HCT116 (cell line): ENCODE data around the gene DNM2. TPM values are rescaled to one million over a fixed set of nuclear protein-coding genes. Genes with fewer than 3 reads are reported as not detected.
A peak's percentile ranks its signal among the peaks of the same experiment; 100 is the strongest.

Experiments
- ATAC-seq: fragments of 200-7000 bp; cut with Tn5 transposase; 2 replicates; pipeline ENCODE4 v1.9.1; 2020; ENCODE audit warnings: mild to moderate bottlenecking, moderate library complexity
- BruUV-seq: library from RNA; stranded (reverse); fragments of 400-500 nt; replicated peaks from 2 replicates; lab custom pipeline; 2021; lab: Mats Ljungman, UMichigan
- CTCF ChIA-PET: fragments of 300-600 bp; sonication (Branson Sonifier 250); formaldehyde crosslinking; loops from one replicate; lab custom pipeline; 2021; ENCODE audit warnings: antibody characterized with exemption; lab: Charles Lee
- POLR2A ChIA-PET: fragments of 300-600, 350-600 bp; sonication (Branson Sonifier 250); formaldehyde crosslinking; loops from one replicate; lab custom pipeline; 2021; ENCODE audit warnings: antibody characterized with exemption; lab: Charles Lee
- RAD21 ChIA-PET, 2 experiments: fragments of 300-600 bp; sonication (Branson Sonifier 250); formaldehyde crosslinking; loops; one replicate each; lab custom pipeline; 2023; ENCODE audit warnings: low total read pairs in 2 of 2; ENCODE audit not compliant: uncharacterized antibody in 2 of 2, unreplicated experiment in 2 of 2, low non-redundant PET in 1 of 2; lab: Charles Lee
- DNase-seq: peaks from one replicate; pipeline ENCODE4 v3.0.0-alpha.2; 2010; ENCODE audit warnings: low read depth, low spot score
- H2AFZ ChIP-seq: fragments of 200-600 bp; shearing (Covaris generic), sonication (generic); 2 replicates; pipeline ENCODE4 v1.6.1; 2017; ENCODE audit warnings: low read depth, mixed run types, mixed read lengths, antibody characterized with exemption, low read length; ENCODE audit not compliant: poor library complexity, severe bottlenecking
- H3K27ac ChIP-seq: 2 replicates; pipeline ENCODE4 v1.5.1; 2012; ENCODE audit warnings: low read depth, low read length
- H3K27me3 ChIP-seq: fragments of 200-600 bp; sonication (generic); 2 replicates; pipeline ENCODE4 v1.6.1; 2016; ENCODE audit warnings: mixed run types, low read length, mixed read lengths; ENCODE audit not compliant: insufficient read depth
- H3K36me3 ChIP-seq, 2 experiments: fragments of 200-500 bp in 1 of 2; fragments of 200-600 bp in 1 of 2; sonication (Bioruptor generic) in 1 of 2; sonication (generic) in 1 of 2; 2 replicates each; pipeline versions ENCODE4 v1.5.1 to v1.6.1; 2014 to 2016; ENCODE audit warnings: low read length in 2 of 2, inconsistent platforms in 1 of 2, mixed read lengths in 1 of 2, mixed run types in 1 of 2; ENCODE audit not compliant: insufficient read depth in 2 of 2, control insufficient read depth in 1 of 2
- H3K4me1 ChIP-seq, 2 experiments: fragments of 200-600 bp in 1 of 2; sonication (generic) in 1 of 2; 2 replicates each; pipeline versions ENCODE4 v1.5.1 to v1.6.1; 2012 to 2017; ENCODE audit warnings: low read length in 2 of 2, inconsistent platforms in 1 of 2, mild to moderate bottlenecking in 1 of 2, mixed read lengths in 1 of 2, mixed run types in 1 of 2, moderate library complexity in 1 of 2; ENCODE audit not compliant: insufficient read depth in 2 of 2, control insufficient read depth in 1 of 2
- H3K4me2 ChIP-seq: fragments of 200-600 bp; sonication (generic); 2 replicates; pipeline ENCODE4 v1.6.1; 2017; ENCODE audit warnings: mixed run types, low read length, mixed read lengths
- H3K4me3 ChIP-seq, 2 experiments: fragments of 200-600 bp in 1 of 2; sonication (generic) in 1 of 2; replicated peaks in 1 of 2; 2 replicates each; pipeline ENCODE4 v1.5.1; 2011 to 2016; ENCODE audit warnings: low read length in 2 of 2, control low read depth in 1 of 2, low read depth in 1 of 2, mild to moderate bottlenecking in 1 of 2, mixed read lengths in 1 of 2, mixed run types in 1 of 2
- H3K79me2 ChIP-seq: fragments of 200-600 bp; sonication (generic); 2 replicates; pipeline ENCODE4 v1.6.1; 2017; ENCODE audit warnings: mild to moderate bottlenecking, mixed run types, low read length, moderate library complexity, mixed read lengths; ENCODE audit not compliant: insufficient read depth
- H3K9ac ChIP-seq: fragments of 200-600 bp; sonication (generic); 2 replicates; pipeline ENCODE4 v1.6.1; 2016; ENCODE audit warnings: low read length, mixed read lengths
- H3K9me2 ChIP-seq: fragments of 200-600 bp; sonication (generic), shearing (Covaris generic); 2 replicates; pipeline ENCODE4 v1.6.1; 2017; ENCODE audit warnings: mixed run types, mild to moderate bottlenecking, moderate library complexity; ENCODE audit not compliant: insufficient read depth
- H3K9me3 ChIP-seq, 2 experiments: fragments of 200-500 bp in 1 of 2; fragments of 200-600 bp in 1 of 2; sonication (Bioruptor generic) in 1 of 2; sonication (generic) in 1 of 2; 2 replicates each; pipeline ENCODE4 v1.6.1; 2014 to 2017; ENCODE audit warnings: low read length in 2 of 2, mixed read lengths in 2 of 2, inconsistent platforms in 1 of 2, low read depth in 1 of 2, mild to moderate bottlenecking in 1 of 2, mixed run types in 1 of 2, moderate library complexity in 1 of 2; ENCODE audit not compliant: control insufficient read depth in 1 of 2, insufficient read depth in 1 of 2
- H4K20me1 ChIP-seq: fragments of 200-600 bp; sonication (generic), shearing (Covaris generic); 2 replicates; pipeline ENCODE4 v1.6.1; 2017; ENCODE audit warnings: mixed run types, mild to moderate bottlenecking, moderate library complexity; ENCODE audit not compliant: insufficient read depth
- ATF3 ChIP-seq: IDR thresholded peaks from 2 replicates; pipeline ENCODE4 v1.6.1; 2012
- CBX3 ChIP-seq: IDR thresholded peaks from 2 replicates; pipeline ENCODE4 v1.6.1; 2012; ENCODE audit warnings: low read depth
- CEBPB ChIP-seq: IDR thresholded peaks from 2 replicates; pipeline ENCODE4 v1.6.1; 2012; ENCODE audit warnings: low read depth
- CTCF ChIP-seq, 3 experiments: fragments of 200-600 bp in 1 of 3; sonication (generic) in 1 of 3; IDR thresholded peaks in 2 of 3; conservative IDR thresholded peaks in 1 of 3; 2 replicates each; pipeline ENCODE4 v1.5.1; 2012 to 2017; ENCODE audit warnings: low read depth in 2 of 3, low read length in 2 of 3, antibody characterized with exemption in 1 of 3, borderline replicate concordance in 1 of 3, control low read depth in 1 of 3, mild to moderate bottlenecking in 1 of 3, mixed read lengths in 1 of 3, mixed run types in 1 of 3, moderate library complexity in 1 of 3; ENCODE audit not compliant: insufficient read depth in 1 of 3
- EGR1 ChIP-seq: IDR thresholded peaks from 2 replicates; pipeline ENCODE4 v1.6.1; 2012; ENCODE audit warnings: low read depth
- ELF1 ChIP-seq: IDR thresholded peaks from 2 replicates; pipeline ENCODE4 v1.6.1; 2012; ENCODE audit warnings: low read depth, borderline replicate concordance
- EZH2 ChIP-seq: fragments of 200-600 bp; sonication (generic); IDR thresholded peaks from 2 replicates; pipeline ENCODE4 v1.6.1; 2017; ENCODE audit warnings: antibody characterized with exemption, mixed run types
- EZH2phosphoT487 ChIP-seq: fragments of 200-600 bp; IDR thresholded peaks from 2 replicates; pipeline ENCODE4 v1.6.1; 2018; ENCODE audit warnings: antibody characterized with exemption, borderline replicate concordance
- FOSL1 ChIP-seq: IDR thresholded peaks from 2 replicates; pipeline ENCODE4 v1.6.1; 2012; ENCODE audit warnings: low read depth
- JUND ChIP-seq: IDR thresholded peaks from 2 replicates; pipeline ENCODE4 v1.6.1; 2012
- MAX ChIP-seq: IDR thresholded peaks from 2 replicates; pipeline ENCODE4 v1.6.1; 2012
- POLR2A ChIP-seq: IDR thresholded peaks from 2 replicates; pipeline ENCODE4 v1.7.0; 2011; ENCODE audit warnings: borderline replicate concordance; ENCODE audit not compliant: insufficient read depth, insufficient read length; ENCODE audit errors: extremely low read depth
- RAD21 ChIP-seq: IDR thresholded peaks from 2 replicates; pipeline ENCODE4 v1.6.1; 2012; ENCODE audit warnings: low read depth, mild to moderate bottlenecking
- REST ChIP-seq: IDR thresholded peaks from 2 replicates; pipeline ENCODE4 v1.6.1; 2012; ENCODE audit warnings: low read depth
- SP1 ChIP-seq: IDR thresholded peaks from 2 replicates; pipeline ENCODE4 v1.6.1; 2012; ENCODE audit warnings: low read depth
- SRF ChIP-seq: IDR thresholded peaks from 2 replicates; pipeline ENCODE4 v1.6.1; 2012; ENCODE audit warnings: low read depth
- TCF7L2 ChIP-seq: IDR thresholded peaks from 2 replicates; pipeline ENCODE4 v1.7.0; 2011; ENCODE audit warnings: borderline replicate concordance, inconsistent platforms; ENCODE audit not compliant: insufficient read depth, insufficient read length; ENCODE audit errors: extremely low read depth
- YY1 ChIP-seq: IDR thresholded peaks from 2 replicates; pipeline ENCODE4 v1.6.1; 2011; ENCODE audit warnings: low read length, low read depth, moderate library complexity, mild to moderate bottlenecking; ENCODE audit not compliant: insufficient replicate concordance; ENCODE audit errors: extremely low read depth
- ZBTB33 ChIP-seq: IDR thresholded peaks from 2 replicates; pipeline ENCODE4 v1.6.1; 2011; ENCODE audit warnings: mild to moderate bottlenecking, low read length, moderate library complexity; ENCODE audit not compliant: insufficient replicate concordance; ENCODE audit errors: extremely low read depth
- ZFX ChIP-seq: fragments of 450-650 bp; IDR thresholded peaks from 2 replicates; pipeline ENCODE4 v1.6.1; 2017
- ZNF274 ChIP-seq: fragments of 200-500 bp; sonication (Bioruptor generic); IDR thresholded peaks from 2 replicates; pipeline ENCODE4 v1.6.1; 2014; ENCODE audit warnings: mild to moderate bottlenecking, low read depth, low read length, inconsistent platforms
- intact Hi-C: fragments of 100-400 bp; cut with micrococcal nuclease; formaldehyde crosslinking; loops from 2 replicates; pipeline ENCODE4 v1.10.0; 2022
- total RNA-seq: library from RNA; stranded (reverse); gene quantifications from one replicate; pipeline ENCODE4 v1.2.1, GENCODE V29; 2021; ENCODE audit not compliant: unreplicated experiment

Gene DNM2
- total RNA-seq, 1 experiment from 2014 or later = 183 TPM

- ATAC-seq (peak; percentile 84), DNase-seq (peak; percentile 56)
- peaks cover 81% of the 10 kb centered on the region for H3K79me2 ChIP-seq
- no peaks in the 10 kb centered on the region for H3K9me3 ChIP-seq
- H3K4me3 ChIP-seq = peak overlapping the region in 1 of 2 experiments; percentile 38; a peak in 2 of 4 replicates
- RAD21 ChIA-PET = no interaction called here
- CTCF ChIA-PET = interaction anchor here (1.0 kb wide), 1 partner anchor 110 kb away, joined by 3 read pairs; no protein-coding TSS in a partner anchor
- no peaks in the 10 kb centered on the region for H3K27me3 ChIP-seq
- no peaks in the 10 kb centered on the region for H3K9me2 ChIP-seq
- peak overlapping the region; percentile 85 for H3K4me2 ChIP-seq
- peaks cover 8% of the 10 kb centered on the region; the same call in 1 of the 2 replicates for H4K20me1 ChIP-seq
- intact Hi-C loops = no loop called here
- H2AFZ ChIP-seq = no peak overlapping the region
- H3K36me3 ChIP-seq = no peaks in the 10 kb centered on the region
- H3K4me1 ChIP-seq = peaks cover 67 to 70% of the 10 kb centered on the region in 2 experiments
- H3K9ac ChIP-seq = peak overlapping the region; percentile 50
- H3K27ac ChIP-seq = peak overlapping the region; percentile 93
- POLR2A ChIA-PET = no interaction called here
- no TSS peak for BruUV-seq
- no peak for TF ChIP-seq TCF7L2
- TF ChIP-seq ELF1 = no peak
- TF ChIP-seq CTCF (IDR thresholded peaks at IDR 0.05 in 2 of 3, conservative IDR thresholded peaks at IDR 0.05 in 1 of 3; ENCODE audit: borderline replicate concordance in 1 of 3, insufficient read depth in 1 of 3, low read depth in 2 of 3, low read length in 2 of 3) = no peak
- TF ChIP-seq YY1 = no peak
- no peak for TF ChIP-seq ZBTB33
- TF ChIP-seq SP1 = peak; percentile 89
- TF ChIP-seq ZFX = no peak
- no peak for TF ChIP-seq POLR2A
- no peak for TF ChIP-seq CEBPB
- TF ChIP-seq FOSL1 = no peak; the same call in 1 of the 2 replicates
- peak; percentile 92 for TF ChIP-seq JUND
- TF ChIP-seq ZNF274 = no peak
- TF ChIP-seq ATF3 = no peak
- peak; percentile 76; the same call in 1 of the 2 replicates for TF ChIP-seq MAX
- TF ChIP-seq RAD21 = no peak
- TF ChIP-seq EGR1 = no peak
- no peak for TF ChIP-seq SRF
- TF ChIP-seq EZH2phosphoT487 = no peak
- TF ChIP-seq CBX3 = peak; percentile 89
- no peak for TF ChIP-seq REST
- TF ChIP-seq EZH2 = no peak
These were observed 31.1 kb downstream of the DNM2 start for GRCh38 chr19:10748927-10749434.
